ENCODE data around the gene DLG5.

DNA sequence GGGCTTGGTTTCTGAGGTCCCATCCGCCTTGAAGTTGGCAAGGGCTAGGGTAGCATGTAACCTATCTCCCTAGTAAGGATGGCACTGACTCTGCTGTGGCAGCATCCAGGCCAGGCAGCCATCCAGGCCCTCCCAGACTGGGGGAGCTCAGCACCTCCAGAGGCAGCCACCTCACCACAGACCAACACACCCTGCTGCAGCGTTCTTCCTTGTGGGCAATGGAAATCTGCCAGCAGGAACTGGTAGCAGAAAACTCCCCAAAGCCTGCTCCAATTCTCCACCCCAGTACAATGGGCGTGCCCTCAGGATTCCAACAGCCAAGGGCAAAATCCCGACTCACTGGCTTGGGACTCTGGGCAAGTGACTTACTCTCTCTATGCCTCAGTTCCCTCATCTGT, 27.5 kb downstream of the DLG5 start:
- TF ChIP-seq EZH2phosphoT487 (IDR thresholded peaks at IDR 0.05; ENCODE audit: insufficient read depth, low read depth): no peak
- no peak for TF ChIP-seq EZH2 (IDR thresholded peaks at IDR 0.05; ENCODE audit: insufficient read depth, poor library complexity, severe bottlenecking)
